Measurements from ENCODE around the gene ERMN.
"Not testable (repeated sequence)": the region's sequence is repeated elsewhere in the genome, so short reads cannot be mapped to it uniquely, and the experiment has no call there.

ERMN gene

GRCh38 chr2:157292853-157293252 is 32.8 kb downstream of the ERMN start:
- no peak for DNase-seq (ENCODE audit: low read depth)

- no peak for DNase-seq (ENCODE audit: low read depth)
Observed at GRCh38 chr2:157291018-157291417, 34.6 kb downstream of the ERMN start.

GRCh38 chr2:157290525-157290924 is 35.1 kb downstream of the ERMN start:
- no peak for DNase-seq (ENCODE audit: low read depth)

- DNase-seq (ENCODE audit: low read depth), result no peak
Observed at GRCh38 chr2:157287160-157287559, 38.5 kb downstream of the ERMN start.

- no peak for DNase-seq (ENCODE audit: low read depth)
Observed at GRCh38 chr2:157283468-157283867, 42.2 kb downstream of the ERMN start.

GRCh38 chr2:157281316-157281715 is 44.3 kb downstream of the ERMN start:
- DNase-seq (ENCODE audit: low read depth), result no peak

GRCh38 chr2:157279311-157279710 is 46.3 kb downstream of the ERMN start:
- not testable (repeated sequence) for DNase-seq (ENCODE audit: low read depth)

- no peak for DNase-seq (ENCODE audit: low read depth)
Observed at GRCh38 chr2:157271590-157272203, 53.9 kb downstream of the ERMN start.

GRCh38 chr2:157269922-157270321 is 55.7 kb downstream of the ERMN start:
- no peak for DNase-seq (ENCODE audit: low read depth)

GRCh38 chr2:157269060-157269459 is 56.6 kb downstream of the ERMN start:
- DNase-seq (ENCODE audit: low read depth), result no peak

Measured in GM04503 (cell line).